GM19043 (cell line): Measurements from ENCODE around the gene TBRG4.

Source experiments
- ATAC-seq: cut with Tn5 transposase; IDR thresholded peaks from one replicate; pipeline ENCODE4 v1.9.1; 2021; ENCODE audit warnings: low read depth; ENCODE audit not compliant: unreplicated experiment

Gene TBRG4

DNA sequence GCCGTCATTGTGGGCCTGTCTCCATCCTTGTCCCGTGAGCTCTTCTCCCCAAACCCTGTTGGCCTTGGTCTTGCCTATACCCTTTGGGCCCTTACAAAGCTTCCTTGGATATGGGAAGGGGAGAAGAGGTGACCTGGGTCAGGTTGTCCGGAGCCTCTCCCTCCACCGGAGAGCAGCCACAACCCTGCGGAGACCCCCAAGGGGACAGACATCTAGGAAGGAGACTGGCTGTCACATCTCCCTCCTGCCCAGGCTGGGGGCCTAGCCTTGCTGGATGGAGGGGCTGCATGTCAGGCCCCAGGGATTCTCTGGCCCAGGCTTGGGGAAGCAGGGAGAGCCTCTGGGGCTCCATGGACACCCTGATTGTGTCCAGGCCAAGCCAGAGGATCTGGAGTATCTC, 34.6 kb downstream of the TBRG4 start:
- ATAC-seq, result no peak

DNA sequence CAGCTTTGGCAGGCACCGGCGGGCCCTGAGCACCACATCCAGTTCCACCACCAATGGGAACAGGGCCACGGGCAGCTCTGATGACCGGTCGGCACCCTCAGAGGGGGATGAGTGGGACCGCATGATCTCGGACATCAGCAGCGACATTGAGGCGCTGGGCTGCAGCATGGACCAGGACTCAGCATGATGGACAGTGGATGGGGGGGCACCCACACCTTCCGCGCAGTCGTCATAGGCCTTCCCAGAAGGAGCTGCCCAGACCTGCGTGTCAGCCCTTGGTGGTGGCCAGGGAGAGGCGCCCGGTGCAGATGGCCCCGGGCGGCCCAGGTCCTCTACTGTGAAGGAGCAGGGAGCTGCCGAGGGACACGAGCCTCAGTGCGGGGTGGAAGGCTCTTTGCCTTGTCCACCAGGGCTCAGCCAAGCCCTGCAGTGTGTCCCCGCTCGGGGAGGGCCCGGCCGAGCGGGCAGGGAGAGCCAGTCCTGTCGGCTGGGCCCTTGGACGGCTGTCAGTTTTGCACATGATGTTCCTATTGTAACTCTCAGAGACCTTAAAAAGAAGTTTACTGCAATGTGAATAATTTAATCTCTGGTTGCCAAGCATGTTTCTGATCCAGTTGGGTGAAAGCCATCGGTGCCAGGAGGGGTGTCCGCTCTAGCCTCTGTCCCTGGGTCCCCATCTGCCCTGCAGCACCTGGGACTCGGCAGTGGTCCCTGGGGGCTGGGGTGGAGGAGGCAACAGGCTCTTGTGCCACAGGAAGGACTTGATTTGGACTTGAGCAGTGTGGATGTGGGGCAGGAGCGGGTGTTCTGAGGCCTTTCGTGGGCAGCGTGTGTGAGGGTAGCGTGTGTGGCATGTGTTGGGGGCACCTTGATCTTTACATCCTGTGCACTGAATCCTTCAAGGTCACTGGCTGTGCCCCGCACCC, 35.4 kb downstream of the TBRG4 start:
- ATAC-seq, result no peak

DNA sequence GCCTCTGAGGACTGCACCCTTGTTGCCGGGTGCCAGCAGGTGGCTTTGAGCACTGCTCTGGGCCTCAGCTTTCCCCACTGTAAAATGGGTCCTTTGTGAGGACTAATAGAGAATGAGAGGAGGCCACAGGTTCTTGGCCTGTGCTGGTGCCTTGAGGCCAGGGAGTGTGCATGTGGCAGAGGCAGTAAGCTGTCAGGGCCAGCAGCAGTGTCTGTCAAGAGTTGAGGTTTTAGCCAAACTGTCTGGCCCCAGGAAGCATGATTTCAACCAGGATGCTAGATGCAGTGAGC, 36.2 kb downstream of the TBRG4 start:
- no peak for ATAC-seq

DNA sequence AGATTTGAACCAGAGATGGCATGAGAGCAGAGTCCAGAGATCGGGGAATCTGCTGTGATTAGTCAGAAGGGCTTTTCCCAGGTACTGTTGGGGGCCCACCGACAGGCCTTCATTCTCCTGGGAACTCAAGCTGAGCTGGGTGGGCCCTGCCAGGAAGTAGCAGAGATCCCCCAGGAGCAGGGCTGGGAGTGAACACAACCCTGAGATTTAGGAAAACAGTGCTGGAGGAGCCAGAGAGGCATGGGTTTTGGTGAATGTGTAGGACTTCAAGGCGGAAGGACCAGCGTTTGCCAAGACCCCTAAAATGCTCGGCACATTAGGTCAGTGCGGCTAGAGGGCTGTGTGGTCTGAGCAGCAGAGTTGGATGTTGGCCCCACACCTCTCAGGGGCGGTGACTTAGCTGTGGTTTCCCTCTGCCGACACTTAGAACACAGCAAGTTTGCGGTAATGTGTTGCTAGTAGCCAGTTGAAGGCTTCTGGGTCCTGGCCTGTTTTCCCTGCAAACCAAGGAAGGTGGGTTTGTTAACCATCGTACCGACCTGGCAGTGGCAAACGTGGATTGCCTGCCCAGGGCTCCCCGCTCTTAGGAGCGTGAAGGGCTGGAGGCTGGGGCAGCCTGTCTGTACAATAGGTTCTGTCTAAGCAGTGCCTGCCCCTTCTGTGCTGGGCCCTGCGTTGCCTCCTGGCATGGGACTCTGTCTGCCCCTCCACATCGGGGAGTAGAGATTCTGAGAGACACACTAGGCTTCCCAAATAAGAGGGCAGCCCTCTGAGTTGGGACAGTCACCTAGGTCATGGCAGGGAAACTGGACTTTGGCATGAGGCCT, 36.8 kb downstream of the TBRG4 start:
- no peak for ATAC-seq

DNA sequence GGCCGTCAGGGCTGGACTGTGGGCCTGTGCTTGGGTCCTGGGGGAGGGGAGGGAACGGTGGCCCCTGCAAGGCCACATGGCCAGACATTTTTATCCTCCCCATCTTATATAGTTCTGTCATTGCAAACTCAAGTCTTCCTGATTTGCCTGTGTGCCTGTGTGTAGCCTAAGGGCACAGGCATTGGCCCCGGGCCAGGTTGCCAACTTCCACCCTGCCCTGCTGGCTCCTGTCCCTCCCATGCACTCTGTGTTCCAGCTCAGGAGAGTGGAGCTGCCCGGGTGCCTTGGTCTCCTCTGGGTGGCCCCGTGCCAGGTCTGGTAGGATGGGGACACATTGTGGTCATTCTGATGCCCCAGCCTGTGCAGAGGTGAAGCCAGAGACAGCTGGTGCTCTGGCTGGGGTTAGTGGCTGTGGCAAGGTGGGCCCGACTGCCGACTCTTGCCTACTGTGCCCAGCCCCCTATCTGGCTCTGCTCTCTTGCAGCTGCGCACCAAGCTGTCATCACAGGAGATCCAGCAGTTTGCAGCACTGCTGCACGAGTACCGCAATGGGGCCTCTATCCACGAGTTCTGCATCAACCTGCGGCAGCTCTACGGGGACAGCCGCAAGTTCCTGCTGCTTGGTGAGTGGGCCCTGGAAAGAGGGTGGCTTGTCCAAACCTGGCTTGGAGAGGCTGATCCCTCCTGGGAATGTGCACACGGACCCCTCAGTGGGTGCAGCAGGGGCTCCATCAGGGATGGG, 37.5 kb downstream of the TBRG4 start:
- ATAC-seq, result no peak

DNA sequence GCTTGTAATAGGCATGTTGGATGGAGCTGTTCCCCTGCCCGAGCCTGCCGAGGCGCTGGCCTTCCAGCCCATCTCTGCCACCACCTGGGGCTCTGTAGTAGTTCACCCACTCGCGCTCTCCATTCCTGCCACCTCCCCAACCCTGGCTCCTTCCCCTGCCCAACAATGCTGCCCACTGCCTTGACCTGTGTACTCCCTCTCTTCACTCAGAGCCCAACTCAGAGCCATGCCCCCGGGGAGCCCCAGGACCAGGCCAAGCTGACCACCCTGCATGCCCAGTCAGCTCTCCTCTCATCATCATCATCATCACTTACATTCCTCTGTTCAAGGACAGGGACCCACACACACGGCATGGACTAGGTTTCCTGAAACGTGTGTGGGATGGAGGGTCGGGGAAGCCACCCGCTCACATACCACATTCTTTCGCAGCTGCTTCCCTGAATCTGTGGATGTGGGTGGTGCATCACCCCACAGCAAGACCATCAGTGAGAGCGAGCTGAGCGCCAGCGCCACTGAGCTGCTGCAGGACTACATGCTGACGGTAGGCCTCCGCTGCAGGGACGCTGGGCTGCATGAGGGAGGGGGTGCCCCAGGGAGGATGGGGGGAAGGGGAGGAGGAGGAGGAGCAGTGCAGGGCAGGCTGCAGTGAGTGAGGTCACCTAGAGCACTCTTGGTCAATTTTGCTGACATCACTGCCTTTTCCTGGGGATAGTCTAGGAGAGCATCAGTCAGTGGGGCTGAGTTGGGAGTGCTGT, 38.3 kb downstream of the TBRG4 start:
- ATAC-seq, result no peak

DNA sequence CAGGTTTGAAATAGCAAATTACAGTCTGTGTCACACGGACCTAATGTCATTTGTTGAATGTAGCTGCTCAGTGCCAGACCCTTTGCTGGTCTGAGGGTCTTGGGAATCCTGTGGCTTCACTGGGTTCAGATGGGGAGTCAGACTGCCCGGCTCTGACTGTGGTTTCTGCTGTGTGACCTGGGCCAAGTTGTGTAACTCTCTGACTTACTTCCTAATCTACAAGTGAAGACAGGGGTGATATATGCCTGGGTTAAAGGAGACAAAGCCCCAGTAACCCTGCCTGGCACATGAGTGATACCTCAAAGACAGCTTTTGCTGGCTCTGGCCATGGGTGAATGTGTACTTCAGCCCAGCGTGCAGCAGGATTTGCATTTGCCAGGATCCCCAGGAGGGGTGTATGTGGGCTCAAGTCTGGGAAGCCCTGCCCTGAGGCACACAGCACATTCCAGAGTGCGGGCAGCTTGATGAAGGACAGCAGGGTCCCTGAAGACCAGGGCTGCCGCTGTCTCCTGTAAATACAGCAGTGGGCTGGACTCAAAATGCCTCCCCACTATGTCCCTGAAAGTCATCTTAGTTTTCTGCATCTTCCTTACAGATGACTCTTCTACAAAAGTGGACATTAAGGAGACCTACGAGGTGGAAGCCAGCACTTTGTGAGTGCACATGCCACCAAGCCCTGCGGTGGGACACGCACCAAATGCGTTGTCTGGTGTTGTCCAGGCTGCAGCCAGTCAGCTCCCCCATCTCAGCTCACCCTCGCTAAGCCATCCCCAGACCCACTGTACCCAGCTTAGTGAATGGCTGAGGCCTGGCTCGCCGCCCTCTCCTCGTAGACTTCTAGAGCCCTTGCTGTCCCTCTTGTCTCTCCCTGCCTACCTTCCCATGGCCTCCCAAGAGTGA, 39.1 kb downstream of the TBRG4 start:
- no peak for ATAC-seq

DNA sequence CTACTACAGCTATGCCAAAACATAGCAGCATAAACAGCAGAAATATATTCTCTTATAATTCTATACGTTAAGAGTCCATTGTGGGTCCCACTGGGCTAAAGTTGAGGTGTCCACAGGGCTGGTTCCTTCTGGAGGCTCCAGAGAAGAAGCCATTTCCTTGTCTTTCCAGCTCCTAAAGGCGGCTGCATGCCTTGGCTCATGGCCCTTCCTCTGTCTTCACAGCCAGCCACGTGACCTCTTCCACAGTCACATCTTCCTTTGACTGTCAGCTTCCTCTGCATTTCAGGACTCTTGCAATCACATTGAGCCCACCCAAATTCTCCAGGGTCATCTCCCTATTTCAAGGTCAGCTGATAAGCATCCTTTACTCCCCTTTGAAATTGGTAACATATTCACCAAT, 40.0 kb downstream of the TBRG4 start:
- ATAC-seq, result no peak

DNA sequence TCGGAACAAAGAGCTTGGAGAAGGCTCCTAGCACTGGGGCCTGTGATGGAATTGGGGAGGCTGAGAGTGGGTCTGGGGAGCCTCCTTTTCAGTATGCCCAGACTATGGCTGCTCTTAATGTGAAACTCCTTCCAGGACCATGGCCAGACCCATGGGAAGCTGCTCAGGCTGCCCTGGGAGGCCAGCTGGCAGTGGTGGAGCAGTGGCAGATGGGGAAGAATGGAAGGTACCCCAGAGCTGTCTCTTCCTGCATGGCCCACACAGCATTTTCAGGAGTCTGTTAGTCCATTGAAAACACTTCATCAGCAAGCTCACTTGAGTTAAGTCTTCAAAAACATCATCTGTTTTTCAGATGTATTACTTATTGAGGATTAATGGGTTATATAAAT, 41.2 kb downstream of the TBRG4 start:
- ATAC-seq, result no peak

DNA sequence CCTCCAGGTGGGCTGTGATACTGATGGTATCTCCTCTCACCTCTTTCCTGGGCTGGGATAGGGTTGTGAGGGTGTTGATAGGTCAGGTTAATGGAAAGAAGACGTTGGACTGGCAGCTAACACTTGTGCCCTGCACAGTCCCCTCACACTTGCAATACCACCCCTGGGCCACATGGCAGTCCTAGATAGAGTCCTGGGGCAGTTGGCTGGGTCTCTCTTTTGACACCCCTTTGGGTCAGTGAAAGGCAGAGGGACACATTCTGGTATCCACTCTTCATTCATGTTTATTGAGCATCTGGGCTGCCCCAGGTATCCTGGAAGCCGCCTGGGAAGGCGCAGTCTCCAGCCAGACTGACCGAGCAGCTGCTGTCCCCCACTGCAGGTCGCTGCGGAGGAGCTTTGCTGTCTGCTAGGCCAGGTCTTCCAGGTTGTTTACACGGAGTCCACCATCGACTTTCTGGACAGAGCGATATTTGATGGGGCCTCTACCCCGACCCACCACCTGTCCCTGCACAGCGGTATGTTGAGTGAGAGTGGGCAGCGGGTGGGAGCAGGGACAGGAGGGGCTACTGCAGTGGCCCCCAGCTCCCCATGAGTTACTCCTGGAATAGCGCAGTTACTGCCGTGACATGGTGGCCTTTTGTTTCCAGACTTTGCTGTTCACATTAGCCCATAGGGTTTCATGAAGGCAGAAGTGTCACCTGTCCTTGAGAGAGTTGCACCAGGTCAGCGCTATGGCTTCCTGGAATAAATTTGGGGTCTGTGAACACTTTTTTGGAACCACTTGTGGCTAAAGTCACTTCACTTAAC, 41.8 kb downstream of the TBRG4 start:
- no peak for ATAC-seq

DNA sequence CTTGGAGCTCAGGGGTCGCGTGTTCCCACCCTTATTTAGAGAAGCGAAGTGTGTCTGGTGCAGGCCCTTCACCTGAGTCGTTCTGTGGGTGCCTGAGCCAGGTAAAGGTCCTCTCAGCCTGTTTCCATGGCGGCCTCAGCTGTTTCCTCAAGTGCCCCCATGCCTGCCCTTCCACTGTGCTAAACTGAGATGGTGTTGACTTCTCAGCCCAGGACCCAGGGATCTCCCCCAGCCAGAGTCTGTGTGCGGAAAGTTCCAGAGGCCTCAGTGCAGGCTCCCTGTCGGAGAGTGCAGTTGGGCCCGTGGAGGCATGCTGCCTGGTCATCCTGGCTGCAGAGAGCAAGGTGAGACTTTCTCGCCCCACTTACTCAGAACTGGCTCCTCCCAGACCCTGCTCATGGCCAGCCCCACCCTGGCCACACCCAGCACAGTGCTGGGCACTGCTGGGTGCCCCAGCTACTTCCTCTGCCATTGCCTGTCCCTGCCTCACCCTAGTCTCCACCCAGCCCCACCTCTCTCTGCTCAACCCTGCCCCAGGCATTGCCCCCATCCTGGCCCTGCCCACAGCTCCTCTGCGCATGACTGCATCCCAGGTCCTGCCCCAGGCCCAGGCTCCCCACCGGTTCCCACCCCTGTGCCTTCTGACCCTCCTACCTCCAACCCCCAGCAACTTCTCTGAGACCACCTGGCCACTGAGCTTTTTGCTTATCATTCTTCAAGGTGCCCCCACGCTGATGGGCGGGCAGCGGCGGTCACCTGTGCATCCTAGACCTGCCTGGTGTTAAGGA, 43.1 kb downstream of the TBRG4 start:
- ATAC-seq, result no peak

DNA sequence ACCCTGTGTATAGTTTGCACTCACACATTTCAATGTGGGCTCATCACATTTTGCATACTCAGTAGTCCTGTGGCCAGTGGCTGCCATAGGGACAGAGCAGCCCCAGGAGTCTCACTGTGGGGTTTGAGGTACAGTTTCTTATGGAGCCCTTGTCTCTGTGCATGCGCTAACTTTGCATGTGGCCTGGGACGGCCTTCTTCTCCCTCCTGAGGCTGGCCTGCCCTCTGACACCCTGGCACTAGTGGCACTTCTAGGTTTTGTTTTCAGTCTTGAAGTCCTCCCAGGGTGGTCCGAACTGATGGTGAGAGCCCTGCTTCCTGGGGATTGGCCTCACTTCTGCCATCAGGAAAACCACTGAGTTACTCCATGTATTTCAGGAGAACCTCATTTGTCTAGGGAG, 43.9 kb downstream of the TBRG4 start:
- no peak for ATAC-seq

DNA sequence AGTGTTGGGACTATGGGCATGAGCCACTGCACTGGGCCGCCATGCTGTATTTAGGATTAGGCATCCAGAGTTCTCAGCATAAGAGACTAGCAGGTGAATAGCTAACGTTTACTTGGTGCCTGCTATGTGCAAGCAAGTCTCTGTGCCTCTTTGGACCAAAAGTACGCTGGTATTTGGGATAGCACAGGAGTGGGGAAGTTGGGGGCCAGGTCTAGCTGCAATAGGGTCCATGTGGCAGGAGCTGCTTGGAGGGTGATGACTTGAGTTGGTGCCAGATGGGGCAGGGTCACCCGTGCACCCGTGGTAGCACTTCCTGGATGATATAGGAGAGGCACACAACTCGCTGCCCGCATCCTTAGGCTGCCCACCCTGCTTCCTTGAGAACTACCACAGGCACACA, 45.1 kb downstream of the TBRG4 start:
- ATAC-seq, result no peak

DNA sequence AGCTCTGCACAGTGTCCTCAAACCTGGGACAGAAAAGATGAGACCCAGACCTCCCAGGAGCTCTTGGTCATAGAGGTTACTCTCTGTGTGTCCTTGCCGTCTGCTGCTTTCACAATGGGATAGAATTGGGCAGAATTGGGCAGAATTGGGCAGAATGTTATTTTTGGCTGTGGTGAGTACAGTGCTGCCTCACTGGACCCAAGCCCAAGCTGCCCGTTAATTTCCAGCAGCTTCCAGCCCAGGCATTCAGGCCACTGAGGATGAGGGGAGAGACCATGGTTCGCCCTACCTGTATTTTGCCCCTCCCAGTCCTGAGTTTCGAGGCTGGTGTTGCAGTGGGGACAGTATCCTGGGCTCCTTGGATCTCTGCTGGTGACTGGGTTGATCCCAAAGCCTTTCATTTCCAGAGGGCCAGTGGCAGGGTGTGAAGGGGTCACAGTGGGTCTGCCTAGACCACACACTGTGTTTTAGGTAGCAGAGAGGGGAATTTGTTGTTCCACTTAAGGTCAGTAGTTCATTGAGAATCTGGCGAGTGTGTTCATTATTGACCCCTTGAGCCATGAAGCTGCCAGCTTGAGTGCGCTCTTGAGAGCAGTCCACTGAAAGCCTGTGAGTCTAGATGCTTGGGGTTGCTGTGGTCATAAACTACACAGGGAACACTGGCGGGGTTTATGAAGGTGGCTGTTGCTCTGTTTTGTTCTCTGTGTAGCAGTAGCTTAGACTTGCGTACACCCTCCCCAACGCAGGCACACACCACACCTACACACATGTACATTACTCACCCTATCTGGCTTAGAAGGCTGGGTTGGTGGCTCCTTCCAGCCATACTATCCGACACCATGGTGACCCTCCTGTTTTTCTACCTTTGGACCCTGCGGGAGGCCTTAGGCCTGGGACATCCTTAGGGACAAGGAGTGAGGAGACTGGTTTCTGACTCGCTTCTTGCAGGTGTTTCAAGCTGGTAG, 46.2 kb downstream of the TBRG4 start:
- no peak for ATAC-seq

DNA sequence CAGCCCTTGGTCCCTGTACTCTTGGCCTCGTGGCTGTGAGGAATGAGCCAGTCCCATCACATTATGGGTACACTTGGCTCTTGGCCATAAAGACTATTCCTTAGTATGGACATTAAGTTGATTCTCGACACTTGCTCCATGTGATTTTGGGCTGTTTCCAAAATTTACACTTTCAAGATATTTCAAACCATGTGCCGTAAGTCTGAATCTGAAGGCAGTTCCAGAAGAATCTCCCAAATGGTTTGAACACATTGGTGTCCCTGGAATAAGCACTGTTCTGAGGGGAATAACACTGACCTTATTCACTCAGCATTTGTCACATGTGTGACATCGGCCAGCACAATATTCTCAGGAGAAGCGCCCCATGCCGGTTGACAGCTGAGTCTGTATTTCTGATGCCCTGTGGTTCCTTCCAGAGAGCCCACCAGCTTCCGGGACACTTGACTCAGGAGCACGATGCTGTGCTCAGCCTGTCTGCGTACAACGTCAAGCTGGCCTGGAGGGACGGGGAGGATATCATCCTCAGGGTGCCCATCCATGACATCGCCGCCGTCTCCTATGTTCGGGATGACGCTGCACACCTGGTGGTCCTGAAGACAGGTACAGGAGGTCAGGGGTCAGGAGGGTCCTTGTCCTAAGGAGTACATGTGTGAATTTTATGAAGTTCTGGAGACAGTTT, 47.3 kb downstream of the TBRG4 start:
- no peak for ATAC-seq

DNA sequence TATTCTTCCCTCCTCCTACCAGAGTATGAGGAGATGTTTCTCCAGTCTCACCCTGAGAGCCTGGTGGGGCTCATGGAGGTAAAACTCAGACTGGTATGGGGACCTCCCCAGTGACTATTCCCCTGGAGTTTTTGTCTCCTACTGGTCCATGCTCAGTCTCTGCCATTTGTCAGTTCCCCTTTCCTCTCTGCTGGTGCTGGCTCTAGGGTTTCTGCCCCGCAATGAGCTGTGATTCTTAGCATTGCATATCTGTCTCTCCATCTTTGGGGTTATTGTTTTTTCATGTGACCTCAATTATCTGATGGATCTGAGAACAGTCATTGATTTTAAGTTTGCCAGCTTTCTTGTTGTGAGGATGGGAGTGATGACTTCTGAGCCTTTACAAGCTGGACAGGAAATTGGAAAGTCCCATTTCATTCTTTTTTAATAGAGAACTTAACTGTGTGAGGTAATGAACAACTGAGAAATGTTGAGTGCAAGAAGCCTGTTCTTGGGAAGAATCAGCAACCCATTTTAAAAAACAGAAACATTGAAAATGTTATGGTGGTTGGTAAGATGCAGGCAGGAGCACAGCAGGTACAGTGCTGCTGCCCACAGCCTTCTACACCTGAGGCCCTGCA, 49.6 kb downstream of the TBRG4 start:
- ATAC-seq, result no peak
